GM12872 (cell line): ENCODE results near the gene CFAP141.

ENCODE experiments used
- CTCF ChIP-seq: IDR thresholded peaks from 3 replicates; pipeline ENCODE4 v1.5.1; 2011; ENCODE audit warnings: low read depth, mild to moderate bottlenecking, low read length, moderate library complexity; ENCODE audit not compliant: insufficient read depth

CFAP141 gene

DNA sequence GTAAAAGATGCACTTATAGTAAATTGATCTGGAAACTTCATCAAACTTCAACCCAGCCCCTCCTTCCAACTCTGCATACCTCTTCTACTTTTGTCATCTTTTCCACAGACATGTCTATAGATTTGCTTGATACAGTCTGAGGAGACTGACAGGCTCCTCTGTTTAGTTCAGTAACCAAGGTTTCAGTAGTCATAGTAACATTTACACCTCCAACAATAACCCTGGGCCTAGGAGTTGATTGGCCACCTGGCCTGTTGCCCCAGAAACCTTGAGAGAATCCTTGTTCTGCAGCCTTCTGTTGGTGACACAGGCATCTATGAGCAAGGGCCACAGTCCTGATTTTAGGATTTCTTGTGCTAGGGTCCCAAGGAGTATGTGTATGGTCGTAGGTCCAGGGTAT, at the start of gene CFAP141:
Gene CFAP141, minus strand, starts transcription at position 138 of the 400 bp plus-strand sequence. Its CDS starts 26 bp downstream, at position 112.
- TF ChIP-seq CTCF = no peak

GRCh38 chr1:154253671-154254070, 47.5 kb upstream of the CFAP141 start:
- no peak for TF ChIP-seq CTCF

- TF ChIP-seq CTCF = no peak
Measured at GRCh38 chr1:154241703-154242351, 35.7 kb upstream of the CFAP141 start.

- TF ChIP-seq CTCF = no peak
Measured at GRCh38 chr1:154240294-154240833, 34.2 kb upstream of the CFAP141 start.

- no peak for TF ChIP-seq CTCF
Measured at GRCh38 chr1:154239491-154239890, 33.4 kb upstream of the CFAP141 start.

DNA sequence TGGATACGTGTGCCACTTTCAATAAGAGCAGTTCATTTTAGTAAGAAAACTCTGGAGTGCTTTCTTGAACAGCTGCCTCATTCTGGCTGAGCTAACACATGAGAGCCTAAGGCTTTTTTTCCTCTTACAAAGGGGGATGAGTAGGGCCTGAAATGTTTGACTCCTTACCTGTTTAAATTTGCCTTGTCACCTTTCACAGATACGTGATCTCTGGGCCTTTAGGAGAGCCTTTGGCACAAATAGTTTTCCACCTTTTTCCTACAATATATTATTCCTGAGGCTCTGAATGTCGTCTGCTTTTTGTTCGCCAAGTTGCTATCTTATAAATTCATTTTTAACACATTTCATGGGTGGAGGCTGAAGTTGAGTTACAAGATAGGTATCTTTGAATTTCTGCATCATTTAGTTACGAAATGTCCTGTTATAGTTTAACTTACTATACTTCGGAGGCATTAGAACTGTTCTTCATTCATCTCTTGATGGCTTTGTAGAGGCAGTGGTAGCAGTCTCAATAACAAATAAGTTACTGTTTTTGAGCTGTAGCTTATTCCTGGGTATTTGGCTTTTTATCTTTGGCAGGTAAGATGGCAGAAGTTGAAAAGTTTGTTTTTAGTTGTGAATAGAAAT, 31.9 kb upstream of the CFAP141 start:
- TF ChIP-seq CTCF = no peak

GRCh38 chr1:154237435-154237834, 31.3 kb upstream of the CFAP141 start:
- TF ChIP-seq CTCF = no peak
